CD4-positive, alpha-beta T cell treated with Interleukin-1 beta for 1 hour (primary cell): ENCODE results near the gene NUBP2.

Experiments used
- DNase-seq, 2 donors: peaks; one replicate each; pipeline ENCODE4 v3.0.0-alpha.2; 2020 to 2022

Gene NUBP2

DNA sequence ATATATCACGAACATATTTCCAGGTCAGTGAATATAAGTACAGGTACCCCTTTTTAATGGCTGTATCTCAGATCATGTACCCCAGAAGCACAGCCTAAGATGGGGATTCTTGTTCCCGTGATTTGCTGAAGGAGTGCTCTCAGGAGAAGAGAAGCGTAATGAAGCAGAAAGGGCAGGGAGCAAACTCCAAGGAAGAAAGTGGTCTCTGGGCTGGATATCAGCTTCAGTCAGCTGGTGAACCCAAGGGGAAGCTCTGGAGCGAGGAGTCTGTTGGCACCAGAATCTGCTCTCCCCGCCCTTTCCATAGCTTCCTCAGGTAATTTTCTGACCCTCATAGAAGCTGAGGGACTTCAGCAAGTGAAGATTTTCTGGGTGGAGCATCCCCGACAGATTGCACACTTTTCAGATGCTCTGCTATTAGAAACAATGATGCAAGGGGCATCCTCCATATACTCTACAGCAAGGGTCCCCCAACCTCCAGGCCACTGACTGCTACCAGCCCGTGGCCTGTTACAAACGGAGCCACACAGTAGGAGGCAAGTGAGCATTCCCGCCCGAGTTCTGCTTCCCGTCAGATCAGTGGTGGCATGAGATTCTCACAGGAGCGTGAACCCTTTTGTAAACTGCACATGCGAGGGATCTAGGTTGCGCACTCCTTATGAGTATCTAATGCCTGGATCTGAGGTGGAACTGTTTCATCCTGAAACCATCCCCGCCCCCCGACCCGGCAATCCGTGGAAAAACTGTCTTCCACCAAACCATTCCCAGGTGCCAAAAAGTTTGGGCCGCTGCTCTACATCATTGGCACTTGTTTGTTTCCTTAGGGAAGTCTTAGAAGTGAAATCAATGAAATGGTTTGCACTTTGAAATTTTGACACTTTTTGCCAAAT lies 48.7 kb downstream of the NUBP2 start:
- DNase-seq = no peak

DNA sequence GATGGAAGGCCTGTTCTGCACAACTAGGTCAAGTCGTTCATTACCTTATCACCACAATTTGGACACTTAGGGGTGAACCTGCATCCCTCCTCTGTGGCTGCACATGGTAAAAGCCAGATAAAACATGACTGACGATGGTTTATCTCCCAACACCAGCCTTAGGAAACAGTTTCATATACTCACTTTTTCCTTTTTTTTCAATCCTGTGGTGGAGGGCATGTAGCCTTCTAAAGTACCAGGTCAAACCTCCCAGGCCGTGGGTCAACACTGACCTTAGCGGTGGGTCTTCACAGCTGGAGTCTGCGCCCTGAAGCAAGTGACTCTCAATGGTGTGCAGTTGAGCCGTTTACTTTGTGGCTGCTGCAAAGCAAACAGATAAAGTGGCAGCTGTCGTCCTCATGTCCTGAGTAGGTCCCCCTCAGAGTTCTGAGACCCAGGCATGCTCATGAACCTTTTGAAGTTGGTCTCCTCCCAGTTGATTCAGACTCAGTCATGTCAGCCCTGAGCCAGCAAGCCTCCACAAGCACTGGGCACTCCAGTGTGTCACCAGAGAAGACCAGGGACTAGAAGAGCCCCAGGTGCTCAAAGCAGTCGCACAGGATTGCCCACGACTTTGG lies 50.2 kb downstream of the NUBP2 start:
- DNase-seq = no peak

DNA sequence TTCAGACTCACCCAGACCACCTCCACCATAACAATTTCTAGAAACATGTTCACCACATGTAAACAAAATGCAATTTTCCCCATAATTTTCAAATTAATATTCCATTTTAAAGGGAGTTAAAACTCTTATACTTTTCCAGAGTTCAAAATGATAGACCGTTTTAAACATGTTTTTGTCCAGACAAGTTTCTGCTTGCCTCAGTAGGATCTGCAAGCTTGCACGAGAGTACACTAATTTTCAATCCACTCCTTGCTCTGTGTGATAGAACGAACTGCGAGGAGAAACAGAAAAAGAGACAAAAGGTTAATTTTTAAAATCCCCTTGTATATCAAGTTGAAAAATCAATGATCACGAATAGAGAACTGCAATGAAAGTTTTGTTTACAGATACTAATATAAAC lies 51.3 kb downstream of the NUBP2 start:
- no peak for DNase-seq
